H9 (cell line): ENCODE data around the gene XIAP. TPM values are rescaled to one million over a fixed set of nuclear protein-coding genes. Genes with fewer than 3 reads are reported as not detected.

ENCODE experiments used
- DNase-seq: peaks from one replicate; pipeline ENCODE4 v3.0.0-alpha.2; 2017
- H2AFZ ChIP-seq: one replicate; pipeline ENCODE4 v1.6.1; 2013; ENCODE audit warnings: mild to moderate bottlenecking, low read length, control low read depth, moderate library complexity
- H2AK5ac ChIP-seq: 2 replicates; pipeline ENCODE4 v1.6.1; 2013; ENCODE audit warnings: low read length, control low read depth, mixed read lengths; ENCODE audit not compliant: insufficient read length
- H2BK120ac ChIP-seq: one replicate; pipeline ENCODE4 v1.6.1; 2013; ENCODE audit warnings: low read depth, mild to moderate bottlenecking, low read length, control low read depth, inconsistent platforms; ENCODE audit not compliant: poor library complexity, severe bottlenecking
- H2BK12ac ChIP-seq: 2 replicates; pipeline ENCODE4 v1.6.1; 2013; ENCODE audit warnings: low read length, control low read depth, mixed read lengths, low read depth; ENCODE audit not compliant: insufficient read length
- H2BK15ac ChIP-seq: 2 replicates; pipeline ENCODE4 v1.6.1; 2013; ENCODE audit warnings: low read depth, low read length, control low read depth
- H2BK20ac ChIP-seq: one replicate; pipeline ENCODE4 v1.6.1; 2013; ENCODE audit warnings: low read depth, mild to moderate bottlenecking, low read length, control low read depth, inconsistent platforms; ENCODE audit not compliant: poor library complexity, severe bottlenecking
- H2BK5ac ChIP-seq: 2 replicates; pipeline ENCODE4 v1.6.1; 2013; ENCODE audit warnings: low read length, control low read depth, mixed read lengths; ENCODE audit not compliant: insufficient read length
- H3K14ac ChIP-seq: 2 replicates; pipeline ENCODE4 v1.6.1; 2013; ENCODE audit warnings: low read length, control low read depth; ENCODE audit not compliant: insufficient read depth
- H3K18ac ChIP-seq: 2 replicates; pipeline ENCODE4 v1.6.1; 2013; ENCODE audit warnings: low read depth, mild to moderate bottlenecking, mixed read lengths, low read length, control low read depth; ENCODE audit not compliant: insufficient read length
- H3K23ac ChIP-seq: 2 replicates; pipeline ENCODE4 v1.6.1; 2013; ENCODE audit warnings: low read length, control low read depth, mixed read lengths, low read depth; ENCODE audit not compliant: insufficient read length
- H3K23me2 ChIP-seq: 2 replicates; pipeline ENCODE4 v1.6.1; 2013; ENCODE audit warnings: low read depth, mild to moderate bottlenecking, mixed read lengths, low read length, control low read depth; ENCODE audit not compliant: insufficient read length, poor library complexity, severe bottlenecking
- H3K27ac ChIP-seq: 2 replicates; pipeline ENCODE4 v1.5.1; 2013; ENCODE audit warnings: low read length, control low read depth, mixed read lengths, low read depth; ENCODE audit not compliant: insufficient read length
- H3K27me3 ChIP-seq: 2 replicates; pipeline ENCODE4 v1.6.1; 2013; ENCODE audit warnings: low read length, control low read depth, inconsistent platforms; ENCODE audit not compliant: insufficient read depth
- H3K4ac ChIP-seq: 2 replicates; pipeline ENCODE4 v1.6.1; 2013; ENCODE audit warnings: low read depth, mild to moderate bottlenecking, control low read depth, inconsistent platforms, low read length, moderate library complexity
- H3K4me1 ChIP-seq: 2 replicates; pipeline ENCODE4 v1.6.1; 2013; ENCODE audit warnings: low read length, control low read depth, inconsistent platforms; ENCODE audit not compliant: insufficient read depth
- H3K4me2 ChIP-seq: 2 replicates; pipeline ENCODE4 v1.6.1; 2013; ENCODE audit warnings: low read length, control low read depth, mixed read lengths; ENCODE audit not compliant: insufficient read length, insufficient read depth
- H3K56ac ChIP-seq: 2 replicates; pipeline ENCODE4 v1.6.1; 2013; ENCODE audit warnings: low read depth, mild to moderate bottlenecking, mixed read lengths, low read length, control low read depth; ENCODE audit not compliant: insufficient read length
- H3K79me1 ChIP-seq: 2 replicates; pipeline ENCODE4 v1.6.1; 2013; ENCODE audit warnings: low read depth, mild to moderate bottlenecking, moderate library complexity, low read length, control low read depth, inconsistent platforms; ENCODE audit not compliant: insufficient read depth, poor library complexity, severe bottlenecking
- H3K79me2 ChIP-seq: 2 replicates; pipeline ENCODE4 v1.6.1; 2013; ENCODE audit warnings: low read length, control low read depth, inconsistent platforms; ENCODE audit not compliant: insufficient read depth
- H3K9ac ChIP-seq: 2 replicates; pipeline ENCODE4 v1.6.1; 2013; ENCODE audit warnings: low read length, control low read depth, mixed read lengths; ENCODE audit not compliant: insufficient read length; ENCODE audit errors: extremely low read depth
- H3K9me3 ChIP-seq: one replicate; pipeline ENCODE4 v1.6.1; 2013; ENCODE audit warnings: low read depth, low read length, inconsistent platforms; ENCODE audit not compliant: control insufficient read depth
- H3T11ph ChIP-seq: one replicate; pipeline ENCODE4 v1.6.1; 2013; ENCODE audit warnings: mild to moderate bottlenecking, low read length, control low read depth, inconsistent platforms
- H4K20me1 ChIP-seq: one replicate; pipeline ENCODE4 v1.6.1; 2013; ENCODE audit not compliant: control insufficient read depth, insufficient read length, insufficient read depth
- H4K5ac ChIP-seq: 2 replicates; pipeline ENCODE4 v1.6.1; 2013; ENCODE audit warnings: low read depth, mild to moderate bottlenecking, mixed read lengths, low read length, control low read depth; ENCODE audit not compliant: insufficient read length
- H4K8ac ChIP-seq: replicated peaks from 2 replicates; pipeline ENCODE4 v1.6.1; 2013; ENCODE audit warnings: low read length, control low read depth, mixed read lengths, low read depth; ENCODE audit not compliant: insufficient read length
- H4K91ac ChIP-seq: 2 replicates; pipeline ENCODE4 v1.6.1; 2013; ENCODE audit warnings: low read depth, mild to moderate bottlenecking, moderate library complexity, mixed read lengths, low read length, control low read depth; ENCODE audit not compliant: insufficient read length
- H3K27ac Mint-ChIP-seq, 3 experiments: 2 replicates in 2 of 3; 3 replicates in 1 of 3; pipeline ENCODE4 v1.8.0; 2020 to 2021; ENCODE audit warnings: mixed read lengths in 3 of 3, mild to moderate bottlenecking in 1 of 3, moderate library complexity in 1 of 3
- H3K27me3 Mint-ChIP-seq: 2 replicates; pipeline ENCODE4 v1.8.0; 2021; ENCODE audit warnings: low read depth, mild to moderate bottlenecking, moderate library complexity, mixed read lengths
- H3K36me3 Mint-ChIP-seq, 3 experiments: 2 replicates in 2 of 3; 3 replicates in 1 of 3; pipeline ENCODE4 v1.8.0; 2020 to 2021; ENCODE audit warnings: low read depth in 3 of 3, mixed read lengths in 3 of 3; ENCODE audit not compliant: insufficient read depth in 1 of 3
- H3K4me1 Mint-ChIP-seq, 2 experiments: 2 replicates each; pipeline ENCODE4 v1.8.0; 2020; ENCODE audit warnings: mixed read lengths in 2 of 2
- H3K4me3 Mint-ChIP-seq, 2 experiments: 2 replicates in 1 of 2; 3 replicates in 1 of 2; pipeline ENCODE4 v1.8.0; 2020 to 2021; ENCODE audit warnings: mild to moderate bottlenecking in 2 of 2, mixed read lengths in 2 of 2, moderate library complexity in 1 of 2
- H3K9me3 Mint-ChIP-seq, 2 experiments: 2 replicates in 1 of 2; 3 replicates in 1 of 2; pipeline ENCODE4 v1.8.0; 2020; ENCODE audit warnings: mild to moderate bottlenecking in 2 of 2, mixed read lengths in 2 of 2, moderate library complexity in 1 of 2
- CTCF ChIP-seq: fragments of 200-600 bp; sonication (generic); conservative IDR thresholded peaks from 3 replicates; pipeline ENCODE4 v1.8.0; 2021; ENCODE audit warnings: antibody characterized with exemption, mild to moderate bottlenecking
- WGBS: extraction: QIAGEN DNeasy Blood & Tissue Kit; methylation state at CpG from one replicate; pipeline ENCODE4 v1.1.7; 2013; ENCODE audit warnings: missing lambda C conversion rate, low lambda C conversion rate, mixed read lengths; ENCODE audit not compliant: insufficient read length; ENCODE audit errors: extremely low coverage; 5-methylcytosine and 5-hydroxymethylcytosine counted together
- total RNA-seq: library from RNA; stranded (reverse); gene quantifications from 2 replicates; pipeline ENCODE4 v1.2.1, GENCODE V29; 2021

The XIAP gene
- total RNA-seq, 1 experiment from 2014 or later: 40.5 TPM

- H2BK5ac ChIP-seq: no peak overlapping the region
- H3K79me2 ChIP-seq: no peaks in the 10 kb centered on the region
- no peak overlapping the region for H2BK12ac ChIP-seq
- no peaks in the 10 kb centered on the region for H4K20me1 ChIP-seq
- H4K91ac ChIP-seq: no peak overlapping the region
- no peak overlapping the region for H3K9ac ChIP-seq
- no peak overlapping the region for H2BK20ac ChIP-seq
- H3K4ac ChIP-seq: no peak overlapping the region
- H3K27me3 ChIP-seq: no peaks in the 10 kb centered on the region
- no peaks in the 10 kb centered on the region for H3K23me2 ChIP-seq
- H2BK120ac ChIP-seq: no peak overlapping the region
- no peak overlapping the region for H3K27ac ChIP-seq
- no peaks in the 10 kb centered on the region for H3K4me1 ChIP-seq
- H3K18ac ChIP-seq: no peak overlapping the region
- no peak overlapping the region for H3K23ac ChIP-seq
- H3K56ac ChIP-seq: no peak overlapping the region
- H3K27me3 Mint-ChIP-seq: peaks cover 2% of the 10 kb centered on the region
- no peak overlapping the region for H3K4me3 Mint-ChIP-seq
- H3K9me3 ChIP-seq: peaks cover 13% of the 10 kb centered on the region
- no peak overlapping the region for H4K8ac ChIP-seq
- no peaks in the 10 kb centered on the region for H3K79me1 ChIP-seq
- peaks cover 0 to 2% (median 1%) of the 10 kb centered on the region in 3 experiments; a peak in 3 of 7 replicates for H3K36me3 Mint-ChIP-seq
- no peak overlapping the region for H3T11ph ChIP-seq
- H3K4me2 ChIP-seq: no peak overlapping the region
- no peak overlapping the region for H2BK15ac ChIP-seq
- WGBS: no CpG with 5 or more reads among the region's 1 CpG
- H3K9me3 Mint-ChIP-seq: peaks cover 3 to 70% of the 10 kb centered on the region in 2 experiments; a peak in 3 of 5 replicates
- no peak overlapping the region for H3K14ac ChIP-seq
- no peak overlapping the region for H2AK5ac ChIP-seq
- no peak for DNase-seq
- 0 out of 7 replicates have a peak overlapping the region, but pooled peaks of 1 of the 3 experiments have one; percentile 3 for H3K27ac Mint-ChIP-seq
- no peak overlapping the region for H2AFZ ChIP-seq
- H4K5ac ChIP-seq: no peak overlapping the region
- peaks cover 4 to 7% of the 10 kb centered on the region in 2 experiments; a peak in 2 of 4 replicates for H3K4me1 Mint-ChIP-seq
- no peak for TF ChIP-seq CTCF
These were observed 8.8 kb upstream of the XIAP start for GRCh38 chrX:123851079-123851478.
